ENCODE measurements around the gene SLC5A7.

SLC5A7 gene

DNA sequence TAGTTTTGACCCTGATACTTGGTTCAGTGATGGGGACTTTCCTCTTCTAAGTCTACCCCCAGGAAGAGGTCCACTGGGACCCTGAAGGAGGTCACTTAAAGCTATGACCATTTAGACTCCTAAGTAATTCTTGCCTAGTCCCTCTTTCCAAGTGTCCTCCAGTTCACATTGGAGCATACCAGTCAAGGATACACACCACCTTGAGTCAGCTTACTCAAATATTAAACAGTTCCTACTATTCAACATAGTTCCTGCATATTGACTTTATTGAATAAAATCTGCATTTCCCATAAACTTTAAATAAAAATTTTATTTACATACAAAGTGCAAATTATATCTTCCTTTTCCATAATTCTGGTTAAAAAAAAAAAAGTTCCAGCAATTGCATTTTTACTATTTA is 36.3 kb downstream of the SLC5A7 start:
- peaks cover 12% of the 10 kb centered on the region for H3K4me1 ChIP-seq (ENCODE audit: control insufficient read depth, insufficient read depth, low read length)
- no peaks in the 10 kb centered on the region for H3K27me3 ChIP-seq (ENCODE audit: control insufficient read depth, insufficient read depth, low read length)
- H3K4me3 ChIP-seq (ENCODE audit: low read depth, low read length), result no peak overlapping the region
- no peak overlapping the region for H3K9ac ChIP-seq (ENCODE audit: low read length)
- H3K9me3 ChIP-seq (ENCODE audit: control insufficient read depth, insufficient read depth, low read depth, low read length), result no peaks in the 10 kb centered on the region
- no peaks in the 10 kb centered on the region for H3K36me3 ChIP-seq (ENCODE audit: control insufficient read depth, insufficient read depth, low read length)
- no peak overlapping the region for H3K27ac ChIP-seq (ENCODE audit: low read depth, low read length)

DNA sequence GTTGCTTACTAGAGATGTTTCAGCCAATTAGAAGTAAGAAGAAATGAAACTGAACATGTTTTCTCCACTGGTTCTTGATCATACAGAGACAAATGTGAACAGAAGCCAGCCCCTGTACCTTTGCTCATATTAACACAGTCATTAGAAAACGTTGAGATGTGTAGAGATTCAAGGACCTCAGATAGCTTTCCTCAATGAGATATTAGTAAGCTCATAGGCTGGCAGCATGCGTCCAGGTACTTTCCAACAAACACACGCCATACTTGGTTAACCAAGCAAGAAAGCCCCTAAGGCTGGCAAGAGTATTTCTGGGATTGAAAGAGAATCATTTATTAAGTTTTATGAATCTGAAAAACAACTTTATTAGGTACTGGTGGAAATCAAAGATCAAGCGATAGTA is 37.5 kb downstream of the SLC5A7 start:
- Histone ChIP-seq H3K36me3 (ENCODE audit: control insufficient read depth, insufficient read depth, low read length) (no peaks in the 10 kb centered on the region), H3K4me1 (ENCODE audit: control insufficient read depth, insufficient read depth, low read length) (peaks cover 12% of the 10 kb centered on the region), H3K27ac (ENCODE audit: low read depth, low read length) (no peak overlapping the region), H3K4me3 (ENCODE audit: low read depth, low read length) (no peak overlapping the region), H3K9ac (ENCODE audit: low read length) (no peak overlapping the region), H3K27me3 (ENCODE audit: control insufficient read depth, insufficient read depth, low read length) (no peaks in the 10 kb centered on the region), H3K9me3 (ENCODE audit: control insufficient read depth, insufficient read depth, low read depth, low read length) (no peaks in the 10 kb centered on the region)

DNA sequence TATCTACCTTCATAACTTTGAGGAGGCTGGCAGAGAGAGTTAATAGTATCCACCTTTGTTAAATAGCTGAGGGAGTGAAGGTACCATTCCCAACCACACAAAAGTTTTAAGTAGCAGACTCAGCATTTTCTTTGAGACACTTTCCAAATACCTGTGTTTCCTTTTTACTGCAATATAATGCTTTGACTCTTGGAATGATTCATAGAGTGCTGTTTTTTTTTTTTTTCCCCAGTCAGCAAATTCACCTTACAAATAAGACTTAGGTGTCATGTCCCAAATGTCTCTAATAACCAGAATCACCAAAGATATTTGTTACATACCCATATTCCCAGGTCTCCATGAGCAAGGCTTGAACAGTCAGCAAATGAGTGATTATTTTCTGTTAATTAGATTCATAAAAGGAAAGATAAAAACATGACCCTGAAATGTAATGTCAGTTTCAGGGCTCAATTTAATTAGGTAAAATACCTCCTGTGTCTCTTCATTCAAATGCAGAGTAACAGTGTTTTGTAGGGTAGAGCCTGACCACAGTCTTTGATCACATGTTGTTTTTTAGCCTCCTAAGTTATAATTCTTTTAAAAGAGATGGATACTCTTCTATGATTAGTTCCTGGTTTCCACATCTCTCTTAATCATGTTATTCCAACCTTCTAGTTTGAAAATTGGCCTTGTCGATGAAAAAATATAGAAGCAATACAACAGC is 39.9 kb downstream of the SLC5A7 start:
- Histone ChIP-seq H3K27me3 (ENCODE audit: control insufficient read depth, insufficient read depth, low read length) (no peaks in the 10 kb centered on the region), H3K27ac (ENCODE audit: low read depth, low read length) (no peak overlapping the region), H3K9ac (ENCODE audit: low read length) (no peak overlapping the region), H3K9me3 (ENCODE audit: control insufficient read depth, insufficient read depth, low read depth, low read length) (peaks cover 9% of the 10 kb centered on the region), H3K36me3 (ENCODE audit: control insufficient read depth, insufficient read depth, low read length) (no peaks in the 10 kb centered on the region), H3K4me1 (ENCODE audit: control insufficient read depth, insufficient read depth, low read length) (peaks cover 12% of the 10 kb centered on the region), H3K4me3 (ENCODE audit: low read depth, low read length) (no peak overlapping the region)

DNA sequence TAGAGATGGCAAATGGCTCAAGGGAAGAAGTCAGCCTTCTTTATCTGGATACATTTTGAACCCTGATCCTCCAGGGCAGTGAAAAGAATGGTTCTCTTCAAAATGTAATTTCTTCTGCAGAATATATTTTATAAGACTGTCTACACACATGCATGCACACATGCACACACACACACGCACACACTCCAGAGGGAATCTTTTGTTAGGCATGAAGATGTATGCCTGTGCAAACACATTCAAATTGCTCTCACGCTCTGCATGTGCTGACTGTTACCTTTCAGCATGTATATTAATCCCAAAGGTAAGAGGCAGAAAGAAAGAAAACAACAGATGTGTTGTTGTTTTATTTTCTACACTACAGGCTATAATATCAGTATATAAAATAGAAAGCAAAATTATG is 43.2 kb downstream of the SLC5A7 start:
- peaks cover 12% of the 10 kb centered on the region for H3K4me1 ChIP-seq (ENCODE audit: control insufficient read depth, insufficient read depth, low read length)
- H3K36me3 ChIP-seq (ENCODE audit: control insufficient read depth, insufficient read depth, low read length), result no peaks in the 10 kb centered on the region
- H3K9ac ChIP-seq (ENCODE audit: low read length), result no peak overlapping the region
- H3K9me3 ChIP-seq (ENCODE audit: control insufficient read depth, insufficient read depth, low read depth, low read length), result peaks cover 21% of the 10 kb centered on the region
- no peaks in the 10 kb centered on the region for H3K27me3 ChIP-seq (ENCODE audit: control insufficient read depth, insufficient read depth, low read length)
- no peak overlapping the region for H3K27ac ChIP-seq (ENCODE audit: low read depth, low read length)
- H3K4me3 ChIP-seq (ENCODE audit: low read depth, low read length), result no peak overlapping the region

DNA sequence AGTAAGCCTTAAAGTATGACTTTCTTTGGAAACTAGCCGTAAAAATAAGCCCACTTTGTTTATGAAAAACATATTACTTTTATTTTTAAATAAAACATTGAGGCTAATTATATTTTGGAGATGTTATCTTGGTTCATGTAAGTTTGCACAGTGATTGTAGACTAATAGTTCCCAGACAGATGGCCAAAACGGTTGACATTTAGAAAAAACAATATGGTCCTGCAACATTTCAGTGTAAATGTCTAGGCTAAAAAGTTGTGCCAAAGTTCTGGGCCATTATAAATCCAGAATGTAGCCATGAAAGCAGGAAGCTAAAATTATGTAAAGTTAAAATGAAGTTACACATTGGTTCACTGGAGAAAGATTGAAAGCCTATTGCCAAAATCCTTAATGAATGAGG is 43.6 kb downstream of the SLC5A7 start:
- Histone ChIP-seq H3K27me3 (ENCODE audit: control insufficient read depth, insufficient read depth, low read length) (no peaks in the 10 kb centered on the region), H3K27ac (ENCODE audit: low read depth, low read length) (no peak overlapping the region), H3K9ac (ENCODE audit: low read length) (no peak overlapping the region), H3K4me3 (ENCODE audit: low read depth, low read length) (no peak overlapping the region), H3K4me1 (ENCODE audit: control insufficient read depth, insufficient read depth, low read length) (peaks cover 12% of the 10 kb centered on the region), H3K36me3 (ENCODE audit: control insufficient read depth, insufficient read depth, low read length) (no peaks in the 10 kb centered on the region), H3K9me3 (ENCODE audit: control insufficient read depth, insufficient read depth, low read depth, low read length) (peaks cover 21% of the 10 kb centered on the region)

DNA sequence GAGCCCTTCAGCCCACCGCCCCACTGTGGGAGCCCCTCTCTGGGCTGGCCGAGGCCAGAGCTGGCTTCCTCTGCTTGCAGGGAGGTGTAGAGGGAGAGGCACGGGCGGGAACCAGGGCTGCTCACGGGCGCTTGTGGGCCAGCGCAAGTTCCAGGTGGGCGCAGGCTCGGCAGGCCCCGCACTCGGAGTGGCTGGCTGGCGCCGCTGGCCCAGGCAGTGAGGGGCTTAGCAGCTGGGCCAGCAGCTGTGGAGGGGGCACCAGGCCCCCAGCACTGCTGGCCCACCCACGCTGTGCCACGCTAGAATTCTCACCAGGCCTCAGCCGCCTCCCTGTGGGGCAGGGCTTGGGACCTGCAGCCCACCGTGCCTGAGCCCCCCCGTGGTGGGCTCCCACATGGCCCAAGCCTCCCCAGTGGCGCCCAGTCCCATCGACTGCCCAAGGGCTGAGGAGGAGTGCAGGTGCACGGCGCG is 45.2 kb downstream of the SLC5A7 start:
- Histone ChIP-seq H3K4me3 (ENCODE audit: low read depth, low read length) (no peak overlapping the region), H3K36me3 (ENCODE audit: control insufficient read depth, insufficient read depth, low read length) (no peaks in the 10 kb centered on the region), H3K27ac (ENCODE audit: low read depth, low read length) (no peak overlapping the region), H3K4me1 (ENCODE audit: control insufficient read depth, insufficient read depth, low read length) (peaks cover 2% of the 10 kb centered on the region; the same call in 1 of the 2 replicates), H3K9ac (ENCODE audit: low read length) (no peak overlapping the region), H3K9me3 (ENCODE audit: control insufficient read depth, insufficient read depth, low read depth, low read length) (peaks cover 21% of the 10 kb centered on the region), H3K27me3 (ENCODE audit: control insufficient read depth, insufficient read depth, low read length) (no peaks in the 10 kb centered on the region)

DNA sequence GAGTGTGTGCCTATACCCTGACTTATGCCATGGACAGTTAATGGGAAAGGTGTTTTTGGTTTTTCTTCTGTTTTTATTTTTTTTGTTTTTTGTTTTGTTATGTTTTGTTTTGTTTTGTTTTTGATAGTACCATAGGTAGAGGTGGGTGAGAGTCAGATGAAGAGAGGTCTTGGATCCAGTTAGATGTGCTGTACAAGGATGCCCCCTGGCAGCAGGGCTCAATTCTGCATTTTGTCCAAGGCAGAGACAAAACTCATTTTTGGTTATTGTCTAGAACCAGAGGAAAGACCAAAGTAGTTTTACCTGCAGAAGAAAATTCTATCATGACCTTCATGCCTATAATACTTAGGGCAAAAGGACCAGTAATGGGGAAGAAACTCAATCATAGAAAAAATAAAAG is 48.5 kb downstream of the SLC5A7 start:
- no peak overlapping the region for H3K9ac ChIP-seq (ENCODE audit: low read length)
- no peak overlapping the region for H3K4me3 ChIP-seq (ENCODE audit: low read depth, low read length)
- no peaks in the 10 kb centered on the region for H3K4me1 ChIP-seq (ENCODE audit: control insufficient read depth, insufficient read depth, low read length)
- H3K36me3 ChIP-seq (ENCODE audit: control insufficient read depth, insufficient read depth, low read length), result no peaks in the 10 kb centered on the region
- peaks cover 21% of the 10 kb centered on the region for H3K9me3 ChIP-seq (ENCODE audit: control insufficient read depth, insufficient read depth, low read depth, low read length)
- no peaks in the 10 kb centered on the region for H3K27me3 ChIP-seq (ENCODE audit: control insufficient read depth, insufficient read depth, low read length)
- no peak overlapping the region for H3K27ac ChIP-seq (ENCODE audit: low read depth, low read length)

DNA sequence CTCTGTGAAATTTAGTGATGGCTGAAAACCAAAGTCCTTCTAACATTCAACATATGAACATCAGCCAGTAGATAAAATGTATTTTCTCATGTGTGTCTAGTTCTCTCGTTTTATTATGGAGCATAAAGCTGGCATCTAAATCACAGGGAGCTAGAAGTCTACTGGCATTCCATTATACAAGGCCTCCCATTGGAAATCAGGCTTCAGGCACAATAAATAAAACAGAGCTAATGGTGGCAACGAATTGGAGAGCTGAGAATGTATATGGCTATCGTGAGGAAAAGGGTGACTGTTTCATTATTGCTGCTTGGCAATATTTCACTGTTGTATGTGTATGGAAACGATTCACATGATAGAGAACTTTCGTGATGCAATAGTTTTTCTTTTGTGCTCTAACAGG is 62.4 kb downstream of the SLC5A7 start:
- no peaks in the 10 kb centered on the region for H3K4me1 ChIP-seq (ENCODE audit: control insufficient read depth, insufficient read depth, low read length)

DNA sequence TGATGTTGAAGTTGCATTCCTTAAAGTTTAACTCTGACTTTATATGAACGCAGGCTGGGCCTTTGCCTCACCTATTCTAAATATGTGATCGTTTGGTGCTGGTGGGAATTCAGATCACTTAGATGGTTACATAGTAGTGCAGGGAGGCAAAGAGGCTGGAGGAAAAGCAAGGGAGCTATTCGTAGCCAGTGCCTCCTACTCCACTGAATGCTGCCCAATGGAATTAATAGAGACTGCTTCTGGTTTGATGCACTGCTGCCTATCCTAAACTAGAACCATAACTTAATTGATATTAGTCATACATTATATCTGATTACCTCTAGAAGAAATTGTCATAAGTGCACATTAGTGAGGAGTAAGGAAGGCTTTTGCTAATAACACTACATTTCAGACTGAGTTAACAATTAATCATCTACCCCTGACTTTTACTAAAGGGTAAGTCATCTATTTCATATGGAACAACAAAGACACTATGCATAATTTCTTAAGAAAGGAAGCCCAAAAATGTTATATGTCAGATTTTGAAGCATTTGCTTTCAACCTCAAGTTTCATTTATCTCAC is 72.3 kb downstream of the SLC5A7 start:
- Histone ChIP-seq H3K27me3 (ENCODE audit: control insufficient read depth, insufficient read depth, low read length) (no peaks in the 10 kb centered on the region), H3K9me3 (ENCODE audit: control insufficient read depth, insufficient read depth, low read depth, low read length) (no peaks in the 10 kb centered on the region), H3K4me1 (ENCODE audit: control insufficient read depth, insufficient read depth, low read length) (no peaks in the 10 kb centered on the region), H3K4me3 (ENCODE audit: low read depth, low read length) (no peak overlapping the region), H3K27ac (ENCODE audit: low read depth, low read length) (no peak overlapping the region), H3K9ac (ENCODE audit: low read length) (no peak overlapping the region), H3K36me3 (ENCODE audit: control insufficient read depth, insufficient read depth, low read length) (no peaks in the 10 kb centered on the region)

More for the DNA sequence above, 62.4 kb downstream of the SLC5A7 start:
- H3K9ac ChIP-seq (ENCODE audit: low read length), result no peak overlapping the region
- H3K4me3 ChIP-seq (ENCODE audit: low read depth, low read length), result no peak overlapping the region
- no peaks in the 10 kb centered on the region for H3K27me3 ChIP-seq (ENCODE audit: control insufficient read depth, insufficient read depth, low read length)
- H3K36me3 ChIP-seq (ENCODE audit: control insufficient read depth, insufficient read depth, low read length), result no peaks in the 10 kb centered on the region
- H3K9me3 ChIP-seq (ENCODE audit: control insufficient read depth, insufficient read depth, low read depth, low read length), result peaks cover 23% of the 10 kb centered on the region
- H3K27ac ChIP-seq (ENCODE audit: low read depth, low read length), result no peak overlapping the region

DNA sequence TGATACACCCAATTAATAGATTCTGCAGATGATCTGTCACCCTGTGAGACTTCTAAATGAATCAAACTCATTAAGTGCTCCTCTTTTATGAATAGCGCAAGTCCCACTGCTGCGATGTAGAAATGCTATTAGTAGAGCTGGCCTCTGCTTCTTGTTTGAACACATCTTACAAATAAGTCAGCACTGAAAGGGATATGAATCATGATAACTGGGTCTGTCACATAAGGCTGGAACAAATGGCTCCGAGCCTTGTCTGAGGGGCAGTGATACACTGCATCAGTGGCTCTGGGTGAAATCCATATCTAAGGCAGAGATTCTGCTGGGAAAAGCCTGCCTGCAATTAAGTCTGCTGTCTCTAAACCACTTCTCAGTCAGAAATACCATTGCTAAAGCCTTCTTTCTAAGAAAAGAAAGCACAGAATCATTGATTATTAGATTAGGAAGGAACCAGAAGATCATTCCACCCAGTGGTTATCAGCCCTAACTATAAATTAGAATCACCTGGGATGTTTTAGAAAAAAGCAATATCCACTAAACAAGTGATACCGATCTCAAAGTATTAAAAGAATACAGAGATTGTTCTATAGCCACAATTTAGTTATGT is 75.2 kb downstream of the SLC5A7 start:
- Histone ChIP-seq H3K9me3 (ENCODE audit: control insufficient read depth, insufficient read depth, low read depth, low read length) (no peaks in the 10 kb centered on the region), H3K36me3 (ENCODE audit: control insufficient read depth, insufficient read depth, low read length) (no peaks in the 10 kb centered on the region), H3K9ac (ENCODE audit: low read length) (no peak overlapping the region), H3K27me3 (ENCODE audit: control insufficient read depth, insufficient read depth, low read length) (no peaks in the 10 kb centered on the region), H3K27ac (ENCODE audit: low read depth, low read length) (no peak overlapping the region), H3K4me1 (ENCODE audit: control insufficient read depth, insufficient read depth, low read length) (no peaks in the 10 kb centered on the region), H3K4me3 (ENCODE audit: low read depth, low read length) (no peak overlapping the region)

Measured in HUES6 (cell line).